ENCODE measurements around the gene THRAP3. TPM values are rescaled to one million over a fixed set of nuclear protein-coding genes. Genes with fewer than 3 reads are reported as not detected.

THRAP3 gene
- total RNA-seq, 1 donor from 2014 or later = 142 TPM

- no peak overlapping the region for H3K4me3 Mint-ChIP-seq (ENCODE audit: low read depth)
- H3K36me3 Mint-ChIP-seq (ENCODE audit: insufficient read depth) = peaks cover 28% of the 10 kb centered on the region
- no peaks in the 10 kb centered on the region for H3K9me3 Mint-ChIP-seq (ENCODE audit: low read depth)
- TF ChIP-seq, protein P1, sequence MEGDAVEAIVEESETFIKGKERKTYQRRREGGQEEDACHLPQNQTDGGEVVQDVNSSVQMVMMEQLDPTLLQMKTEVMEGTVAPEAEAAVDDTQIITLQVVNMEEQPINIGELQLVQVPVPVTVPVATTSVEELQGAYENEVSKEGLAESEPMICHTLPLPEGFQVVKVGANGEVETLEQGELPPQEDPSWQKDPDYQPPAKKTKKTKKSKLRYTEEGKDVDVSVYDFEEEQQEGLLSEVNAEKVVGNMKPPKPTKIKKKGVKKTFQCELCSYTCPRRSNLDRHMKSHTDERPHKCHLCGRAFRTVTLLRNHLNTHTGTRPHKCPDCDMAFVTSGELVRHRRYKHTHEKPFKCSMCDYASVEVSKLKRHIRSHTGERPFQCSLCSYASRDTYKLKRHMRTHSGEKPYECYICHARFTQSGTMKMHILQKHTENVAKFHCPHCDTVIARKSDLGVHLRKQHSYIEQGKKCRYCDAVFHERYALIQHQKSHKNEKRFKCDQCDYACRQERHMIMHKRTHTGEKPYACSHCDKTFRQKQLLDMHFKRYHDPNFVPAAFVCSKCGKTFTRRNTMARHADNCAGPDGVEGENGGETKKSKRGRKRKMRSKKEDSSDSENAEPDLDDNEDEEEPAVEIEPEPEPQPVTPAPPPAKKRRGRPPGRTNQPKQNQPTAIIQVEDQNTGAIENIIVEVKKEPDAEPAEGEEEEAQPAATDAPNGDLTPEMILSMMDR (IDR thresholded peaks at IDR 0.05; ENCODE audit: unreplicated experiment) = no peak
- H3K4me1 Mint-ChIP-seq (ENCODE audit: low read depth) = peaks cover 1% of the 10 kb centered on the region
- no peak for DNase-seq (ENCODE audit: low spot score, unreplicated experiment)
- no peak overlapping the region for H3K27ac Mint-ChIP-seq
- H3K27me3 Mint-ChIP-seq = no peaks in the 10 kb centered on the region
These were observed 46.4 kb upstream of the THRAP3 start for GRCh38 chr1:36177589-36178431.

- H3K36me3 Mint-ChIP-seq (ENCODE audit: insufficient read depth) = peaks cover 24% of the 10 kb centered on the region
- no peak overlapping the region for H3K4me3 Mint-ChIP-seq (ENCODE audit: low read depth)
- TF ChIP-seq, protein P1 (IDR thresholded peaks at IDR 0.05; ENCODE audit: unreplicated experiment) = no peak
- H3K4me1 Mint-ChIP-seq (ENCODE audit: low read depth) = peaks cover 1% of the 10 kb centered on the region
- DNase-seq (ENCODE audit: low spot score, unreplicated experiment) = no peak
- H3K27me3 Mint-ChIP-seq = no peaks in the 10 kb centered on the region
- H3K9me3 Mint-ChIP-seq (ENCODE audit: low read depth) = no peaks in the 10 kb centered on the region
- H3K27ac Mint-ChIP-seq = no peak overlapping the region
These were observed 45.6 kb upstream of the THRAP3 start for GRCh38 chr1:36178471-36179219.

GRCh38 chr1:36179220-36179600 is 45.0 kb upstream of the THRAP3 start:
- no peak for DNase-seq (ENCODE audit: low spot score, unreplicated experiment)
- H3K27me3 Mint-ChIP-seq = no peaks in the 10 kb centered on the region
- no peak overlapping the region for H3K27ac Mint-ChIP-seq
- TF ChIP-seq, protein P1 (IDR thresholded peaks at IDR 0.05; ENCODE audit: unreplicated experiment) = no peak
- peaks cover 20% of the 10 kb centered on the region for H3K36me3 Mint-ChIP-seq (ENCODE audit: insufficient read depth)
- H3K4me3 Mint-ChIP-seq (ENCODE audit: low read depth) = no peak overlapping the region
- no peaks in the 10 kb centered on the region for H3K9me3 Mint-ChIP-seq (ENCODE audit: low read depth)
- H3K4me1 Mint-ChIP-seq (ENCODE audit: low read depth) = peaks cover 1% of the 10 kb centered on the region

DNA sequence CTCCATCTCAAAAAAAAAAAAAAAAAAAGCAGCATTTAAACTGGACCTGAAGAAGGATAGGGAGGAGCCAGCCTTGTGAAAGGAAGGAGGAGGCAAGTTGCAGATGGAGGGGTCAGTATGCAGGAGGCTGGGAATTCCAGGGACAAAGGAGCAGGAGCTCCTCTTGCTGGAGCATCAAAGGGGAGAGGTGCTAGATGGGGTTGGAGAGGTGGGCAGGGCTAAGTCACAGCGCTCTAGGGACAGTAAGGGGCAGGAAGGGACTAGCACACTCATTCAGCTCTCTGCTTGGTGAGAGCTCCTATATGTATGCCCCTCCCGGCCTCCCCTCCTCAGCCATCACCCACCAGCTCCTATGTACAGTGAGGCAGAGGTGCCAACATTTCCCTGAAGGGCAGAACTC is 41.5 kb upstream of the THRAP3 start:
- H3K27ac Mint-ChIP-seq = no peak overlapping the region
- H3K4me3 Mint-ChIP-seq (ENCODE audit: low read depth) = no peak overlapping the region
- H3K9me3 Mint-ChIP-seq (ENCODE audit: low read depth) = no peaks in the 10 kb centered on the region
- DNase-seq (ENCODE audit: low spot score, unreplicated experiment) = no peak
- no peaks in the 10 kb centered on the region for H3K4me1 Mint-ChIP-seq (ENCODE audit: low read depth)
- peaks cover 14% of the 10 kb centered on the region for H3K36me3 Mint-ChIP-seq (ENCODE audit: insufficient read depth)
- H3K27me3 Mint-ChIP-seq = no peaks in the 10 kb centered on the region
- TF ChIP-seq, protein P1 (IDR thresholded peaks at IDR 0.05; ENCODE audit: unreplicated experiment) = no peak

- Mint-ChIP-seq H3K9me3 (ENCODE audit: low read depth) (no peaks in the 10 kb centered on the region), H3K4me1 (ENCODE audit: low read depth) (peaks cover 2% of the 10 kb centered on the region), H3K36me3 (ENCODE audit: insufficient read depth) (peaks cover 14% of the 10 kb centered on the region), H3K4me3 (ENCODE audit: low read depth) (no peak overlapping the region), H3K27ac (peak overlapping the region; percentile 19), H3K27me3 (no peaks in the 10 kb centered on the region)
- TF ChIP-seq, protein P1 (IDR thresholded peaks at IDR 0.05; ENCODE audit: unreplicated experiment) = no peak
- DNase-seq (ENCODE audit: low spot score, unreplicated experiment) = no peak
These were observed 40.9 kb upstream of the THRAP3 start for GRCh38 chr1:36183309-36183856.
